GM23248 (cell line): ENCODE results near the gene MAPK8IP1.

ENCODE experiments used
- EZH2 ChIP-seq: fragments of 200-600 bp; sonication (generic); IDR thresholded peaks from 2 replicates; pipeline ENCODE4 v1.6.1; 2018; ENCODE audit warnings: antibody characterized with exemption, mild to moderate bottlenecking; ENCODE audit not compliant: insufficient read depth, poor library complexity, severe bottlenecking
- EZH2phosphoT487 ChIP-seq: fragments of 200-600 bp; sonication (generic); IDR thresholded peaks from 2 replicates; pipeline ENCODE4 v1.6.1; 2018; ENCODE audit warnings: antibody characterized with exemption, moderate library complexity, mild to moderate bottlenecking, low read depth; ENCODE audit not compliant: insufficient read depth

DNA sequence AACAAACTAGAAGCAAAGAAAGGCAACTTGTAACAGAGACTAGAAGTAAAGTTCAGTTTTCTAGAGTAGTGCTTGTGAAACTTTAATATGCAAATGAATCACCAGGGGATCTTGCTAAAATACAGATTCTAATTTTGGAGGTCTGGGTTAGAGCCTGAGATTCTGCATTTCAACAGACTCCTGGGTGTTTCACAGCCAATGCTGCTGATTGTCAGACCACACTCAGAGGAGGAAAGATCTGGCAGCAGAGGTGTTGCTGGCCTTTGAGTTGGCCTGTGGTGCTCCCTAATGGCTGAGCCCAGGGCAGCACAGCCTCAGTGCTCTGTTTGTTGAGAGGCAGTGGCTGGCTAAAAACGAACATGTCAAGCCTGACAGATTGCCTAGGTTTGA, 32.7 kb upstream of the MAPK8IP1 start:
- TF ChIP-seq EZH2 (no peak), EZH2phosphoT487 (no peak)
